Hepatic stellate cell (primary cell): Measurements from ENCODE around the gene KCNJ12.
A peak's percentile ranks its signal among the peaks of the same experiment; 100 is the strongest.
"Not testable (repeated sequence)": the region's sequence is repeated elsewhere in the genome, so short reads cannot be mapped to it uniquely, and the experiment has no call there.

Experiments
- DNase-seq: peaks from one replicate; pipeline ENCODE4 v3.0.0; 2011; ENCODE audit warnings: low spot score

The KCNJ12 gene

GRCh38 chr17:21387616-21388015 lies 11.5 kb downstream of the KCNJ12 start:
- no peak for DNase-seq

GRCh38 chr17:21388066-21388465 lies 11.9 kb downstream of the KCNJ12 start:
- DNase-seq = no peak

- DNase-seq = no peak
Measured at GRCh38 chr17:21388944-21389343, 12.8 kb downstream of the KCNJ12 start.

GRCh38 chr17:21389394-21389793 lies 13.2 kb downstream of the KCNJ12 start:
- DNase-seq = no peak

- no peak for DNase-seq
Measured at GRCh38 chr17:21390294-21390693, 14.1 kb downstream of the KCNJ12 start.

DNA sequence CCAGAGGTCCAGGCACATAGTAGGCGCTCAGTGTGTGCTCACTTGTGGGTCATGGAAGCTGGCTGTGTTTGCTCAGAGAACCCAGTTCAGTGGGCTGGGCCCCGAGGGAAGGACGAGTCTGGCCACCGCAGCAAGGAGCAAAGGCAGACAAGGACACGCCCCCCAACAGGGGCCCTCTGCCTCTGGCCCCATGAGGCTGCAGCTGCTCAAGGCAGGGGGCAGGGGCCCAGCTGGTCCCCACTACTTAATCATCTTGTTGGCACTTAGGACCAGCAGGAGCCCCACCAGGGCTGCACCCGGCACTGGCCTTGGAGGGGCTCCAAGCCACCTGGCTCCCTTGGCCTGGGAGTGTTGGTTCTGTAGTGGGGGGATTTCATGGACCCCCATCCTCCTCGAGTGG lies 16.1 kb downstream of the KCNJ12 start:
- DNase-seq = no peak

GRCh38 chr17:21394265-21394664 lies 18.1 kb downstream of the KCNJ12 start:
- no peak for DNase-seq

DNA sequence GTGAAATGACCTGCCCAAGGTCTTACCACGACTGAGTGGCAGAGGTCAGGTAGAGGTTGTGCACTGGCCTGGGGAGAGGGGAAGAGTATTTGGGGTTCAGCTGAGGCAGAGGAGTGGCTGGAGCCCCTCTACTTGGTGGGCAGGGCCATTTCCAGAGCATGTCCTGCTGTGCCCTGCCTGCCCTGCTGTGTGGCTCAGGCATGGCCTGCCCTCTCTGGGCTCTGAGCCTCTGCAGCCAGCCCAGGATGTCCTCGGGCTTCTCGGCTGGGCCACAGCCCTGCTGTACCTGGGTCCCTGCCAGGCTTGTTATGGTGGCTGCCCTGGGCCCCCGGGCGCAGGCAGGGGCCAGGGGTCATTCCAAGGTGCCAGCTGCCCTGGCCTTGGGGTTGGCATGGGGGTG lies 19.6 kb downstream of the KCNJ12 start:
- DNase-seq = no peak

GRCh38 chr17:21396237-21396636 lies 20.1 kb downstream of the KCNJ12 start:
- DNase-seq = no peak

DNA sequence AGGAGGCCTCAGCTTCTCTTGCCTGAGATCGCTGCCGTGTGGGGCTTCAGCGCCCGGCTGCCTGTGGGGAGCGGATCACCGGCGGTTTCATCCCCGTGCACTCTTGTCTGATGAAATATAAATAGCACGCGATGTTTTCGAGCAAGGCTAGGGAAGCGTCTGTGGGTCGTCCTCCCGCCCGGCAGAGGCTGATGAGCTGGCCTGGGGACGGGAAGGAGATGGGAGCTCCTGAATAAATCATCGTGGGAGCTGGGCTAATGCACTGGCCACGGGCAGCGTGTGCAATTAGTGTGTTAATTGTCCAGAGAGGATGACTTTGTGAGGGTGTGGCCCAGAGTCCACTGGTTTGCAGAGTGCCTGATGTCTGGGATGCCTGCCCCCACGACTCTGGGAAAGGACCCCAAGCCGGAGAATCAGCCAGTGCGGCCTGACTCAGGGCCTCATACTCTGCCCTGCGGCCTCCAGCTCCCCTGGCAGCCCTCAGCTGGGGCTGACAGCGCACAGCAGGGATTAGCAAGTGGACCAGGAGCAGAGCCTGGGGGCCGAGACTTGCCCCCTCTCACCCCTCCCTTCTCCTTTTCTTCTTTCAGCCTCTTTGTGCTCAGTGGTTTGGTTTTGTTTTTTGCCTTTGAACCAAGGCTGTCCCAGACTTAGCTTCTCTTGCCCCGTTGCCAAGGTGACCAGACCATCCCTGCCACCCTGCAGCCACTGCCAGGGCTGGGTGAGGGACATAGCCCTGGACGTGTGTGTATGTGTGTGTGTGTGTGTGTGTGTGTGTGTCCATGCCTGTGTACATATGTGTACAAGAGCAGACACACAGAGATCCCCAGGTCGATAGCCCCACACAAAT lies 21.4 kb downstream of the KCNJ12 start:
- DNase-seq = peak; percentile 89

- no peak for DNase-seq
Measured at GRCh38 chr17:21399474-21400186, 23.5 kb downstream of the KCNJ12 start.

DNA sequence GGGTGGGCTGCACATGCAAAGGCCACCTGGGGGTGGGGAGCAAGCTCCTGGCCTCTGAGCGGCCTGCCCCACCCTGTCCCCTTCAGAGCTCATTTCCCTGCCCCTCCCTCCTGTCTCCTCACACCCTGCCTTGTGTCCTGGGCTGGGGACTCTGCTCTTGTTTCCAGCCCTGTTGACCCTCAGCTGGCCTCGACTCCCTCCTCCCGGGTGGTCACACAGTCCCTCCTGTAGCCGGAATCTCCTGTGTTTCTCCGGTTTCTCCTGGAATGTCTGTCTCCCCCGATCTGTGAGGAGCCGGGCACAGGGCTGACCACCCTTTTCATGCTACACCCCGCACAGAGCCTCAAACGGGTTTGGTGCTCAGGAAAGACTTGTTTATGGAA lies 24.0 kb downstream of the KCNJ12 start:
- not testable (repeated sequence) for DNase-seq

- no peak for DNase-seq
Measured at GRCh38 chr17:21400816-21401593, 24.8 kb downstream of the KCNJ12 start.

GRCh38 chr17:21402166-21402571 lies 26.0 kb downstream of the KCNJ12 start:
- peak; percentile 88 for DNase-seq

DNA sequence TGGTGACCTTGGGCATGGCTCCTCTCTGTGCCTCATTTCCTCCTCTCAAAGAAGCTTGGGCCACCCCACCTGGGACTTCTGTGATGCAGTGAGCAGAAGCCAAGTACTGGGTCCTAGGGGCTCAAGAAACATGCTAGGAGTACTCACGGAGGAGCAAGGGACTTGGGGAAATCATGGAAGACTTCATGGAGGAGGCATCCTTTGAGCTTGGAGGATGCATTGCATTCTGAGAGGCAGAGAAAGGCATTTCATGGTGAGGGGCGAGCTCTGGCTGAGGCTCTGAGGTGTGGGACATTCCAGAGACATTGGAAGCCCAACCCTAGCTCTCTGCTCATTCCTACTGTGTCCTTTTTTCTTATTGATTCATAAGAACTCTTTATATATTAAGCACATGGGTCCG lies 26.8 kb downstream of the KCNJ12 start:
- DNase-seq = not testable (repeated sequence)

- not testable (repeated sequence) for DNase-seq
Measured at GRCh38 chr17:21404106-21404505, 27.9 kb downstream of the KCNJ12 start.

DNA sequence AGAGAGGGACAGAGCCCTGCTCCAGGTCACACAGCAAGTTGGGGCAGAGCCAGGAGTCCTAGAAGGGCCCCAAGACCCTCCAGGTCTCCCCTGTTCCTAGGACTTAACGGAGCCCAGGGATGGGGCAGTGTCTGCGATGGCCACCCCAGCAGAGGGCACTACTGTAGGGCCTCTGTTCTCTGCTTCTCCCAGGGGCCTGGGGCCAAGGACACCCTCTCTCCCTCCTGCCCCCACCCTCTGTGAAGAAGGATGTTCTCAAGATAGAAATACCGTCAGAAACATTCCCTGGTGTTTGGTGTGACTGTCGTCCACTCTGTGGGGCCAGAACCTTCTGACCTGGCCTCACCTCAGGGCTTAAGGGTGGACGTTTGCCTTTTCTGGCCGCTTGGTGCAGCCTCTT lies 28.4 kb downstream of the KCNJ12 start:
- DNase-seq = not testable (repeated sequence)

DNA sequence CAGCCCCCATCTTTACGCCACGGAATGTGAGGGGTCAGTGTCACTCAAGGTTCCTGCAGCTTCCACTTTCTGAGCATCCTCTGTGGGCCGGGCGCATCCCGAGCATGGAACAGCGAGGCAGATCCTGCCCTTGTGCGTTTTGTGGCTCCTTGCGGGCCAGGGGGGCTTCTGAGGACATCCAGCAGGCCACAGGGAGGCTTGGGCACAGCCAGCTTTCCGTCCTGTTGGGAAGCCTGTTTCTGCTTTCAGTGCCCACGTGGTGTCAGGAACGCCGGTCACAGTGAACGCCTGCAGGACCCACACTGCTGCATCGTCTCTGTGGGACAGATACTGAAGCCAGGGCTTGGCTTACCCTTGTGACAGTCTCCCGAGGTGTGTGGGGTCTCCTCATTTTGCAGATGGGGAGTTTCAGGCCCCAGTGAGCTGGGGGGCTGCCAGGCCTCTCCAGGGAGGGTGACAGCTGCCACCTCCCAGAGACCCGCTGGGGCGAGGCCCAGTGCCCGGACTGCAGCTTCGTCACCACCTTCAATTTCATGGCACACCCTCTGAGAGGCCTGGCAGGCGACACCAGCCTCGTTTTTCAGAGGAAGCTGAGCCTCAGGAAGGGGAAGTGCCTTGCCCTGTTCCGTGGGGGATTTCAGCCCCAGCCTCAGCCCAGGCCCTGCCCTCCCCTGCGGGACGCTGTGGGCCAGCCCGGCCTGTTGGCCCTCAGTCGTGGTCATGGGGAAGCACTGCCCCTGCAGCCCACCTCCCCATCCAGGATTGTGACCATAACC lies 29.0 kb downstream of the KCNJ12 start:
- DNase-seq = not testable (repeated sequence)

- not testable (repeated sequence) for DNase-seq
Measured at GRCh38 chr17:21405904-21406400, 29.8 kb downstream of the KCNJ12 start.

DNA sequence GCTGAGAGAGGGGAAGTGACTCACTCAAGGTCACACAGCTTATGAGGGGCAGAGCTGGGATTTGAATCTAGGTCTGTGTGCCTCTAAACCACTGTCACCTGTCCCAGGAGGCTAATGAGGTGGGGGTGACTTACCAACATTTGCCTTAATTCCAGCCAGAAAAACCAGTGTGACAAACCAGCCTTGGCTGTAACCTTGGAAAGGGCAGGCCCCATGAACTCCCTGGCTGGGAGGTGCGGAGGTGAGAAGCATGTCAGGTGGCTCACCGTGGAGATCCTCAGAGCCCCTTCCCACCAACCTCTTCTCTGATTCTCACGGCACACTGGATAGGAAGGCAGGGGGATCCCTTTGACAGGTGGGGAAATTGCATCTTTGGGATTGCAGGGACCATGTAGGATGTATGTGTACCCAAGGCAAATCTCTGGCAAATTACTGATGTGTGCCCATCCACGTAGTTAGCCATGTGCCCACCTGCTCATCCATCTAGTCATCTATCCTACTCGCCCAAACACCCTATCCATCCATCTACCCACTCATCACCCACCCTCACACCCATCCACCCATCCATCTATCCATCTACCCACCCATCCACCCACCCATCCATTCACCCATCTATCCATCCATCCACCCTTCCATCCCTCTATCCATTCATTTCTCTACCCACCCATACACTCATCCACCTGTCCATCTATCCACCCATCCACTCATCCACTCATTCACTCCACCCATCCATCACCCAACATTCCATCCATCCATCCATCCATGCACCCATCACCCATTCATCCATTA lies 30.7 kb downstream of the KCNJ12 start:
- DNase-seq = not testable (repeated sequence)

DNA sequence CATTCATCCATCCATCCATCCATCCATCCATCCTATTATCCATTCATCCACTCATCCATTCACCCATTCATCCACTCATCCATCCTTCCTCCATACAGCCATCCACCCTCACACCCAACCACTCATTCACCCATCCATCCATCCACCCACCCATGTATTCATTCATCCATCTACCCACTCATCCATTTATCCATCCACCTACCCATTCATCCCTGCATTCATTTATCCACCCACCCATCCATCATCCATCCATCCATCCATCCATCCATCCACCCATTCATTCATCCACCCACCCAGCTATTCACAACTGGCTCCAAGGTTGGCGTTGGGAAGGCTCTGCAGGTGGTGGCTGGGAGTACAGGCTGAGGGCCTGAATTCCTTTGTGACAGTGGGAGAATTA lies 31.6 kb downstream of the KCNJ12 start:
- not testable (repeated sequence) for DNase-seq
